NOMO-1 treated with dmso at 0.1 percent for 144 hours (cell line): ENCODE results near the gene TOX3.

Experiments
- DNase-seq: peaks from one replicate; lab custom pipeline; 2025; ENCODE audit not compliant: unreplicated experiment; lab: John Stamatoyannopoulos, UW

Gene TOX3

DNA sequence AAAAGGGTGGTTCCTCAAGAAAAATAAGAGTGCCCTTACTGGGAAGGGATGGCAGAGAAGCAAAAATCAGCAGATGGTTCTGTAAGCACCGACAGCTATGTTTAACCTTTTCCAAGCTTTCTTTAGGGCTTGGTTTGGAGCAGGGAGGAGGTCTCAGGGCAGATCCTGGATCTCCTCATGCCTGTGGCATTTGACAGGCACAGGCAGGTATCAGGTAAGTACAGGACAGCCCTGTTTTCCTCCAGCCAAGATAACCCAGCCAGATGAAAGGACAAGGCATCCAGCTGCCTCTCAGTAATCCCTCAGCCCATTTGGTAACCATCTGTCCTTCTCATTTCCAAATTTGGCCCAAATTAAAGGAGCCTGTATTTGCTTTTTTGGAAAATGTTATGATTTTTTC, 141.5 kb downstream of the TOX3 start:
- no peak for DNase-seq

DNA sequence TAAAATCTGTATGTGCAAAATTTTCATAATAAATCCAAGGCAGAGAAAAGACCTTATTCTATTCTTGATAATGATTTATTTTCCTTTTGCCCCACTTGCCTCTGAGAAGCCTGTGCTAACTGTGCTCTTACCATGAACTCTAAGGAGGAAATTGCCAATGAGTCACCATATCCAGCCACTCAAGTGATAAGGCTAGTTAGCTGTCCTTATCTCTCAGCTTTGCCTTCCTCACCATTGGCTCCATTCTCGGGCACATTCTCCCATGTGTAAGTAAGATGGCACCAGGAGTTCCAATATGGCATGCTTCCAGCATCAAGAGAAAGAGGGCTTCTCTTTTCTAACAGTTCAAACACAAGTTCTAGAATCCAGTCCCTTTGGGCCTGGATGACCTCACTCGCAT, 142.4 kb downstream of the TOX3 start:
- DNase-seq, result no peak

DNA sequence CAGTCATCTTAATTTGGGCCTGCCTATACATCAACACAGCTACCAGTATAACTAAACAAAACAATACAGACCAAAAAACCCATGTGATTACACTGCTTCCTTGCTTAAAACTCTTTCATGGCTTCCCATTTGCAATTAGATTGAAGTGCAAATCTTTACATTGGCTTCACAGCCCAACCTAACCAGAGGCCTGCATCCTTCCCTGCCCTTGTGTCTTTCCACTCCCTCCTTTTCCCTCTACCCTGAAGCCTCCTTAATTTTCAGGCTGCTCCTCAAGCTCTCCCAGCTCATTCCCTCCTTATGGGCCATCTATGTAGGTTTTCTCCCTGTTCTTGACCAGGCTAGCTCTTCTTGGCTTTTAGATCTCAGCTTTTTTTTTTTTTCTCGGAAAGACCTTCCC, 147.8 kb downstream of the TOX3 start:
- DNase-seq, result no peak

DNA sequence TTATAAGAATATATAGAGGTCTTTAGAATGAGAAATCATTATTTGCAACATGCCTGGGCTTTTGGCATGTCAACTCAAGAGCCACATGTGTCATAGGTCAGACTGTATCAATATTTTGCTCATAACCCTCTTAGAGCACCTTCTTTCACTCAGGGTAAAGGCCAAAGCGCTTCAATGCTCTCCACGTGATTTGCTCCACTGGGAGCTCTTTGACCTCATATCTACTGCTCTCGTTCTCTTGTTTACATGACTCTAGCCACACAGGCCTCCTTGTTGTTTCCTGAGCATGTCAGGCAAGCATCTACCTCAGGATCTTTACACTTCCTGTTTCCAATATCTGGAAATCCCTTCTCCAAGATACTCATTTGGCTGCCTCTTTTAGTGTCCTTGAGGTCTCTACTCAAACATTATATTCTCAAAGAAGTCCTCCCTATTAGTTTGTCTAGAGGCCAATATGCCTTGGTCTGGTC, 148.4 kb downstream of the TOX3 start:
- DNase-seq, result no peak

DNA sequence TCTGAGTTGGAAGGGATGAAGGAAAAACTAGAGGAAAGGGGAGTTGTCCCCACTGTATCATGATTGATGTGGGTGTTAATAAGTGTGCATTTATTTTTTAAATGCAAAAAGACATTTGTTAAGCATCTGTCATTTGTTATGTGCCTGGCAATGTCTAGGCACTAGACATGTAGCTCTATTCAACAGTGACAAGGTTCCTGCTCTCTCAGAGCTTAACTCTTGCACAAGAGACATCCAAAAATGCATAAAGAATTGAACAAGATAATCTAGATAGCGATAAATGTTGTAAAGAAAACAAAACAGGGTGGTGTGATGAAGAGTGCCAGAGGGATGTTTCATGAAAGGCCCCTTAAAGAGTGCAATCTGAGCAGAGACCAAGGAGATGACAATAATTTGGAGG, 148.9 kb downstream of the TOX3 start:
- no peak for DNase-seq

DNA sequence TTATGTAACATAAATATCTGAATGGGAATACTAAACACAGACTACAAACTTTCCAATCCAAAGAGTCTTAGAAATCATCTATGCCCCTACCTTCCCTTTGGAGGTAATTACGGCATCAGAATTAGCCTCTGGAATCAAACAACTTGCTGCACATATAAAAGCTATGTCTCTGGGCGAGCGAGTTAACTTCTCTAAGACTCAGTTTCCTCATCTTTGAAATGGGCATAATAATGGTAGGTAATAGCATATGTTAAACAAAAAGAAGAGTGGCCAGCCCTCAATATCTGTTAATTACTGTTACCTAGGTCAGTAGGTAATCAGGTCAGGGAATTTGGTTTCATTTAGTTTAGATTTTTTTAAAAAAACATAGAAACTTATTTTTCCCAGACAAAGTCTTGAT, 153.5 kb downstream of the TOX3 start:
- no peak for DNase-seq

DNA sequence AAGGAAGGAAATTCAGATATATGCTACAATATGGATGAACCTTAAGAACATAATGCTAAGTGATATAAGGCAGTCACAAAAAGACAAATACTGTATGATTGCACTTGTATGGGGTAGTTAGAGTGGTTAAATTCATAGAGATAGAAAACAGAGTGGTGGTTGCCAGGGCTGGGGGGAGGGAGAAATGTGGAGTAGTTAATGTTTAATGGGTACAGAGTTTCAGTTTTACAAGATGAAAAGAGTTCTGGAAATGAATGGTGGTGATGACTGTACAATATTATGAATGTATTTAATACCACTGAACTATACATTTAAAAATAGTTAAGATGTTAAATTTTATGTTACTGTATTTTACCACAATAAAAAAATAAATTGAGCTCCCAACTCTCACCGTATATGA, 157.9 kb downstream of the TOX3 start:
- no peak for DNase-seq
